ENCODE data around the gene PGK1. TPM values are rescaled to one million over a fixed set of nuclear protein-coding genes. Genes with fewer than 3 reads are reported as not detected.
A peak's percentile ranks its signal among the peaks of the same experiment; 100 is the strongest.

The PGK1 gene
- total and polyA plus RNA-seq, 2 donors (not counting 3 experiments of a cell fraction or from before 2014, with no cell fraction given): 222 to 377 TPM

- FAIRE-seq (peak; percentile 43), DNase-seq (ENCODE audit: low read depth, low spot score) (no peak)
- H3K27ac ChIP-seq (ENCODE audit: insufficient read depth, low read depth, low read length): no peak overlapping the region
- ChIA-PET POLR2A (no interaction called here), CTCF (no interaction called here)
- peaks cover 3% of the 10 kb centered on the region for H4K20me1 ChIP-seq (replicated peaks; ENCODE audit: control insufficient read depth, extremely low read depth, insufficient read depth, low read length)
- intact Hi-C loops (cut with micrococcal nuclease) (no loop called here), dilution Hi-C loops (cut with MboI; ENCODE audit: extremely low pct_ligation_motif_present, low sequenced_read_pairs) (no loop called here)
- peaks cover 90% of the 10 kb centered on the region for H3K79me2 ChIP-seq (ENCODE audit: control insufficient read depth, insufficient read depth, low read length)
- no peak overlapping the region for H3K9ac ChIP-seq (replicated peaks; ENCODE audit: extremely low read depth, insufficient read depth, low read length)
- no peak overlapping the region for H3K4me3 ChIP-seq (replicated peaks in 1 of 3; ENCODE audit: insufficient read depth in 1 of 3, low read depth in 1 of 3, low read length in 3 of 3)
- H2AFZ ChIP-seq (ENCODE audit: low read depth, low read length): no peak overlapping the region
- no TSS peak for BruUV-seq (replicated peaks)
- TF ChIP-seq FOS (IDR thresholded peaks at IDR 0.05; ENCODE audit: borderline replicate concordance, insufficient read depth, low read length) (no peak), POLR2AphosphoS5 (IDR thresholded peaks at IDR 0.05; ENCODE audit: insufficient read depth, low read depth, low read length) (no peak), MYC (IDR thresholded peaks at IDR 0.05; ENCODE audit: low read depth, low read length) (no peak), MAX (IDR thresholded peaks at IDR 0.05; ENCODE audit: insufficient read depth, insufficient read length) (no peak), POLR2A (IDR thresholded peaks at IDR 0.05; ENCODE audit: low read depth, low read length) (no peak), JUN (IDR thresholded peaks at IDR 0.05; ENCODE audit: borderline replicate concordance, insufficient read depth, insufficient read length, low read depth) (no peak), CTCF (IDR thresholded peaks at IDR 0.05; ENCODE audit: extremely low read depth in 1 of 2, insufficient read depth in 1 of 2, low read depth in 1 of 2, low read length in 2 of 2) (no peak), EZH2 (IDR thresholded peaks at IDR 0.05; ENCODE audit: borderline replicate concordance, low read depth, low read length, severe bottlenecking) (no peak), GATA2 (IDR thresholded peaks at IDR 0.05; ENCODE audit: insufficient read depth, insufficient read length, low read depth, low read length) (no peak)
- H3K4me1 ChIP-seq (ENCODE audit: control insufficient read depth, extremely low read depth, insufficient read depth, low read length): peaks cover 22% of the 10 kb centered on the region
- H3K36me3 ChIP-seq (ENCODE audit: control insufficient read depth in 2 of 2, extremely low read depth in 1 of 2, insufficient read depth in 2 of 2, low read length in 2 of 2): peaks cover 7 to 15% of the 10 kb centered on the region in 2 experiments
- no peak overlapping the region for H3K4me2 ChIP-seq (ENCODE audit: insufficient read depth, low read length)
- no peaks in the 10 kb centered on the region for H3K27me3 ChIP-seq (ENCODE audit: control insufficient read depth in 2 of 2, insufficient read depth in 2 of 2, low read length in 2 of 2)
- H3K9me1 ChIP-seq (replicated peaks; ENCODE audit: control insufficient read depth, extremely low read depth, insufficient read depth, low read length): no peaks in the 10 kb centered on the region
- no peaks in the 10 kb centered on the region for H3K9me3 ChIP-seq (replicated peaks; ENCODE audit: control insufficient read depth, insufficient read depth, low read length)
Measured at GRCh38 chrX:78111140-78111931, 7.3 kb downstream of the PGK1 start.

All from endothelial cell of umbilical vein (primary cell).